ENCODE results near the gene CHTF18. TPM values are rescaled to one million over a fixed set of nuclear protein-coding genes. Genes with fewer than 3 reads are reported as not detected.

CHTF18 gene
- total RNA-seq, 4 donors from 2014 or later: 2.0 to 8.8 (median 3.4) TPM

GRCh38 chr16:843771-844170 is 55.4 kb downstream of the CHTF18 start:
- TF ChIP-seq POLR2A (IDR thresholded peaks at IDR 0.05; ENCODE audit: low read depth): no peak
- no peak for DNase-seq (ENCODE audit: extremely low spot score)
- intact Hi-C loops (cut with DNase I): no loop called here
- Histone ChIP-seq H3K36me3 (no peaks in the 10 kb centered on the region), H3K4me3 (no peak overlapping the region), H3K9me3 (no peaks in the 10 kb centered on the region), H3K27ac (replicated peaks in 1 of 4) (no peak overlapping the region), H3K27me3 (peaks cover 0 to 42% (median 4%) of the 10 kb centered on the region in 4 donors), H3K4me1 (no peaks in the 10 kb centered on the region)
- 91% methylated on average over 19 of the region's 20 CpGs for WGBS

- TF ChIP-seq POLR2AphosphoS5 (IDR thresholded peaks at IDR 0.05) (no peak), POLR2A (IDR thresholded peaks at IDR 0.05; ENCODE audit: low read depth) (no peak), CTCF (IDR thresholded peaks at IDR 0.05) (no peak), EP300 (IDR thresholded peaks at IDR 0.05) (no peak)
- intact Hi-C loops (cut with DNase I): no loop called here
- no peak for DNase-seq (ENCODE audit: extremely low spot score)
- Histone ChIP-seq H3K9me3 (no peaks in the 10 kb centered on the region), H3K27ac (replicated peaks in 1 of 4) (no peak overlapping the region), H3K27me3 (peaks cover 0 to 32% (median 3%) of the 10 kb centered on the region in 4 donors), H3K4me3 (no peak overlapping the region), H3K36me3 (no peaks in the 10 kb centered on the region), H3K4me1 (no peaks in the 10 kb centered on the region)
- WGBS: 91% methylated on average over 25 of the region's 48 CpGs
These were observed 56.4 kb downstream of the CHTF18 start for GRCh38 chr16:844638-845350.

- no peaks in the 10 kb centered on the region for H3K4me1 ChIP-seq
- 85% methylated on average over 26 of the region's 26 CpGs for WGBS
These were observed 56.9 kb downstream of the CHTF18 start for GRCh38 chr16:845351-845745.

GRCh38 chr16:847151-847550 is 58.7 kb downstream of the CHTF18 start:
- TF ChIP-seq CTCF (IDR thresholded peaks at IDR 0.05) (no peak), EP300 (IDR thresholded peaks at IDR 0.05) (no peak), POLR2AphosphoS5 (IDR thresholded peaks at IDR 0.05) (no peak), POLR2A (IDR thresholded peaks at IDR 0.05; ENCODE audit: low read depth) (no peak)
- DNase-seq (ENCODE audit: extremely low spot score): no peak
- Histone ChIP-seq H3K4me3 (no peak overlapping the region), H3K27me3 (peaks cover 0 to 8% (median 0%) of the 10 kb centered on the region in 4 donors), H3K36me3 (no peaks in the 10 kb centered on the region), H3K9me3 (no peaks in the 10 kb centered on the region), H3K4me1 (no peaks in the 10 kb centered on the region), H3K27ac (replicated peaks in 1 of 4) (no peak overlapping the region)
- intact Hi-C loops (cut with DNase I): no loop called here
- WGBS: 97% methylated on average over 10 of the region's 10 CpGs

More at GRCh38 chr16:845351-845745, 56.9 kb downstream of the CHTF18 start:
- TF ChIP-seq POLR2AphosphoS5 (IDR thresholded peaks at IDR 0.05): no peak
- TF ChIP-seq POLR2A (IDR thresholded peaks at IDR 0.05; ENCODE audit: low read depth): no peak
- no peak for TF ChIP-seq EP300 (IDR thresholded peaks at IDR 0.05)
- no peak for TF ChIP-seq CTCF (IDR thresholded peaks at IDR 0.05)
- no peak for DNase-seq (ENCODE audit: extremely low spot score)
- intact Hi-C loops (cut with DNase I): no loop called here
- Histone ChIP-seq H3K27me3 (peaks cover 0 to 26% (median under 1%) of the 10 kb centered on the region in 4 donors), H3K27ac (replicated peaks in 1 of 4) (no peak overlapping the region), H3K36me3 (no peaks in the 10 kb centered on the region), H3K4me3 (no peak overlapping the region), H3K9me3 (no peaks in the 10 kb centered on the region)

Small RNAs within 50 kb of the gene (small RNA-seq; reads per million reads assigned to genes)
- 0 reads per million in 3 donors for gene MIR662

Other genes with a start within 250 kb of the CHTF18 start
- gene PRR35, start 228.2 kb upstream of the CHTF18 start, total RNA-seq: not detected
- gene NHLRC4, start 221.6 kb upstream of the CHTF18 start, total RNA-seq: 1 to 10 TPM; 1.2 to 2.6 (median 1.9) TPM
- gene PIGQ, start 218.7 kb upstream of the CHTF18 start, total RNA-seq: 10 to 100 TPM; 36.1 to 46.4 (median 40.7) TPM
- 10 to 100 TPM; 20.8 to 25.3 (median 23.0) TPM for gene RAB40C, start 198.6 kb upstream of the CHTF18 start, total RNA-seq
- under 1 TPM; 0.33 to 0.80 (median 0.43) TPM for gene WFIKKN1, start 157.6 kb upstream of the CHTF18 start, total RNA-seq
- 100 to 1,000 TPM; 129 to 166 (median 142) TPM for gene METTL26, start 152.3 kb upstream of the CHTF18 start, total RNA-seq
- gene MCRIP2, start 146.8 kb upstream of the CHTF18 start, total RNA-seq: 10 to 100 TPM; 50.7 to 65.4 (median 59.1) TPM
- 10 to 100 TPM in 3 of 4 donors, 1 to 10 TPM in 1; 8.2 to 22.7 (median 16.5) TPM for gene WDR90, start 139.3 kb upstream of the CHTF18 start, total RNA-seq
- gene RHOT2, start 120.5 kb upstream of the CHTF18 start, total RNA-seq: 10 to 100 TPM; 34.5 to 67.5 (median 58.6) TPM
- gene RHBDL1, start 112.9 kb upstream of the CHTF18 start, total RNA-seq: 1 to 10 TPM in 1 of 4 donors, under 1 TPM in 3; 0.17 to 2.0 (median 0.66) TPM
- gene STUB1, start 108.2 kb upstream of the CHTF18 start, total RNA-seq: 100 to 1,000 TPM; 155 to 215 (median 178) TPM
- gene JMJD8, start 104.3 kb upstream of the CHTF18 start, total RNA-seq: 100 to 1,000 TPM in 1 of 4 donors, 10 to 100 TPM in 3; 73.2 to 114 (median 88.1) TPM
- gene WDR24, start 98.2 kb upstream of the CHTF18 start, total RNA-seq: 10 to 100 TPM in 2 of 4 donors, 1 to 10 TPM in 2; 7.0 to 14.9 (median 11.1) TPM
- gene FBXL16, start 82.8 kb upstream of the CHTF18 start, total RNA-seq: 1 to 10 TPM in 1 of 4 donors, under 1 TPM in 3; 0.42 to 1.2 (median 0.51) TPM
- gene METRN, start 73.5 kb upstream of the CHTF18 start, total RNA-seq: 100 to 1,000 TPM in 1 of 4 donors, 10 to 100 TPM in 3; 56.5 to 143 (median 78.0) TPM
- gene ANTKMT, start 67.5 kb upstream of the CHTF18 start, total RNA-seq: 10 to 100 TPM; 26.5 to 48.6 (median 40.3) TPM
- gene CCDC78, start 62.2 kb upstream of the CHTF18 start, total RNA-seq: 1 to 10 TPM in 1 of 4 donors, under 1 TPM in 3; 0.33 to 2.5 (median 0.61) TPM
- 1 to 10 TPM; 1.7 to 5.6 (median 4.5) TPM for gene HAGHL, start 61.5 kb upstream of the CHTF18 start, total RNA-seq
- 10 to 100 TPM; 19.4 to 33.3 (median 30.2) TPM for gene CIAO3, start 47.6 kb upstream of the CHTF18 start, total RNA-seq
- gene MSLN, start 27.9 kb upstream of the CHTF18 start, total RNA-seq: under 1 TPM in 1 of 4 donors, not detected in 3; 0.39 TPM
- gene RPUSD1, start 239 bp upstream of the CHTF18 start, total RNA-seq: 10 to 100 TPM; 10.4 to 29.1 (median 20.4) TPM
- not detected for gene GNG13, start 12.1 kb downstream of the CHTF18 start, total RNA-seq
- gene LMF1, start 182.4 kb downstream of the CHTF18 start, total RNA-seq: 10 to 100 TPM; 14.5 to 32.0 (median 23.8) TPM
- gene SOX8, start 193.2 kb downstream of the CHTF18 start, total RNA-seq: 1 to 10 TPM; 4.1 to 4.6 (median 4.3) TPM